SK-N-SH (cell line): ENCODE results near the gene PNKD.
"Not testable (repeated sequence)": the region's sequence is repeated elsewhere in the genome, so short reads cannot be mapped to it uniquely, and the experiment has no call there.

ENCODE experiments used
- EP300 ChIP-seq, 2 experiments: IDR thresholded peaks; 2 replicates each; pipeline versions ENCODE4 v1.4.0 to v1.6.1; 2012; ENCODE audit warnings: borderline replicate concordance in 1 of 2, low read depth in 1 of 2, low read length in 1 of 2
- EZH2phosphoT487 ChIP-seq: fragments of 200-600 bp; sonication (generic); IDR thresholded peaks from 2 replicates; pipeline ENCODE4 v1.6.1; 2017; ENCODE audit warnings: low read depth, mixed run types, mild to moderate bottlenecking, antibody characterized with exemption, moderate library complexity, borderline replicate concordance
- FOXM1 ChIP-seq: IDR thresholded peaks from 2 replicates; pipeline ENCODE4 v1.4.0; 2012; ENCODE audit warnings: low read depth, mild to moderate bottlenecking
- JUND ChIP-seq: IDR thresholded peaks from 2 replicates; pipeline ENCODE4 v1.4.0; 2012
- NRF1 ChIP-seq: IDR thresholded peaks from 2 replicates; pipeline ENCODE4 v1.6.1; 2012; ENCODE audit warnings: low read depth, mild to moderate bottlenecking, low read length
- POLR2AphosphoS5 ChIP-seq: IDR thresholded peaks from 2 replicates; pipeline ENCODE4 v1.6.1; 2012; ENCODE audit warnings: low read depth, low read length
- RAD21 ChIP-seq: IDR thresholded peaks from 2 replicates; pipeline ENCODE4 v1.6.1; 2012; ENCODE audit warnings: mild to moderate bottlenecking, low read length
- TAF1 ChIP-seq: IDR thresholded peaks from 2 replicates; pipeline ENCODE4 v1.6.1; 2012; ENCODE audit warnings: low read depth, mild to moderate bottlenecking, low read length, moderate library complexity, borderline replicate concordance
- TF ChIP-seq, protein P1 (sequence below): IDR thresholded peaks from 2 replicates; pipeline ENCODE4 v1.4.0; 2012; ENCODE audit warnings: low read depth
- TF ChIP-seq, protein P2 (sequence below): fragments of 150-350 bp; IDR thresholded peaks from 2 replicates; pipeline ENCODE4 v1.6.1; 2017; ENCODE audit warnings: antibody characterized with exemption, low read length, low read depth, borderline replicate concordance
- TF ChIP-seq, protein P3 (sequence below): fragments of 200-600 bp; sonication (generic); IDR thresholded peaks from 2 replicates; pipeline ENCODE4 v1.6.1; 2017; ENCODE audit warnings: antibody characterized with exemption, mild to moderate bottlenecking, moderate library complexity
- TF ChIP-seq, protein P4 (sequence below): IDR thresholded peaks from 2 replicates; pipeline ENCODE4 v1.6.1; 2012; ENCODE audit warnings: mild to moderate bottlenecking, low read depth, low read length, moderate library complexity

DNA sequence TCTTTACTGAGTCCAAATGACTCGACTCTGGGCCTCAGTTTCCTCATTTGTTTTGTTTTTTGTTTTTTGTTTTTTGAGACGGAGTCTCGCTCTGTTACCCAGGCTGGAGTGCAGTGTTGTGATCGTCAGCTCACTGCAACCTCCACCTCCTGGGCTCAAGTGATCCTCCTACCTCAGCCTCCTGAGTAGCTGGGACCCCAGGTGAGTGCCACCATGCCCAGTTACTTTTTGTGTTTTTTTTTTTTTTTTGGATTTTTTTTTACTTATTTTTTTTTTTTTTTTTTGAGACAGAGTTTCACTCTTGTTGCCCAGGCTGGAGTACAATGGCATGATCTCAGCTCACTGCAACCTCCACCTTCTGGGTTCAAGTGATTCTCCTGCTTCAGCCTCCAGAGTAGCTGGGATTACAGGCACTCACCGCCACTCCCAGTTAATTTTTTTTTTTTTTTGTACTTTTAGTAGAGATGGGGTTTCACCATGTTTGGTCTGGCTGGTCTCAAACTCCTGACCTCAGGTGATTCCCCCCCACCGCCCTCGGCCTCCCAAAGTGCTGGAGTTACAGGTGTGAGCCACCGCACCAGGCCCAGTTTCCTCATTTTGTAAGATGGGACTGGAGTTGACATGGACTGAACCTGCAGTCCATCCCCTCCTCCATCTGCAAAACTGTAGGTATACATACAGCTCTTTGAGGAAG is 3.0 kb downstream of the PNKD start:
- TF ChIP-seq EP300 (IDR thresholded peaks at IDR 0.05; ENCODE audit: borderline replicate concordance in 1 of 2, low read depth in 1 of 2, low read length in 1 of 2); EZH2phosphoT487; FOXM1; POLR2AphosphoS5; RAD21; NRF1; TAF1; JUND: not testable (repeated sequence)
- TF ChIP-seq, protein P1, sequence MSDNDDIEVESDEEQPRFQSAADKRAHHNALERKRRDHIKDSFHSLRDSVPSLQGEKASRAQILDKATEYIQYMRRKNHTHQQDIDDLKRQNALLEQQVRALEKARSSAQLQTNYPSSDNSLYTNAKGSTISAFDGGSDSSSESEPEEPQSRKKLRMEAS = not testable (repeated sequence)
- TF ChIP-seq, protein P2, sequence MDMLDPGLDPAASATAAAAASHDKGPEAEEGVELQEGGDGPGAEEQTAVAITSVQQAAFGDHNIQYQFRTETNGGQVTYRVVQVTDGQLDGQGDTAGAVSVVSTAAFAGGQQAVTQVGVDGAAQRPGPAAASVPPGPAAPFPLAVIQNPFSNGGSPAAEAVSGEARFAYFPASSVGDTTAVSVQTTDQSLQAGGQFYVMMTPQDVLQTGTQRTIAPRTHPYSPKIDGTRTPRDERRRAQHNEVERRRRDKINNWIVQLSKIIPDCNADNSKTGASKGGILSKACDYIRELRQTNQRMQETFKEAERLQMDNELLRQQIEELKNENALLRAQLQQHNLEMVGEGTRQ = not testable (repeated sequence)
- TF ChIP-seq, protein P3, sequence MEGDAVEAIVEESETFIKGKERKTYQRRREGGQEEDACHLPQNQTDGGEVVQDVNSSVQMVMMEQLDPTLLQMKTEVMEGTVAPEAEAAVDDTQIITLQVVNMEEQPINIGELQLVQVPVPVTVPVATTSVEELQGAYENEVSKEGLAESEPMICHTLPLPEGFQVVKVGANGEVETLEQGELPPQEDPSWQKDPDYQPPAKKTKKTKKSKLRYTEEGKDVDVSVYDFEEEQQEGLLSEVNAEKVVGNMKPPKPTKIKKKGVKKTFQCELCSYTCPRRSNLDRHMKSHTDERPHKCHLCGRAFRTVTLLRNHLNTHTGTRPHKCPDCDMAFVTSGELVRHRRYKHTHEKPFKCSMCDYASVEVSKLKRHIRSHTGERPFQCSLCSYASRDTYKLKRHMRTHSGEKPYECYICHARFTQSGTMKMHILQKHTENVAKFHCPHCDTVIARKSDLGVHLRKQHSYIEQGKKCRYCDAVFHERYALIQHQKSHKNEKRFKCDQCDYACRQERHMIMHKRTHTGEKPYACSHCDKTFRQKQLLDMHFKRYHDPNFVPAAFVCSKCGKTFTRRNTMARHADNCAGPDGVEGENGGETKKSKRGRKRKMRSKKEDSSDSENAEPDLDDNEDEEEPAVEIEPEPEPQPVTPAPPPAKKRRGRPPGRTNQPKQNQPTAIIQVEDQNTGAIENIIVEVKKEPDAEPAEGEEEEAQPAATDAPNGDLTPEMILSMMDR = not testable (repeated sequence)
- TF ChIP-seq, protein P4, sequence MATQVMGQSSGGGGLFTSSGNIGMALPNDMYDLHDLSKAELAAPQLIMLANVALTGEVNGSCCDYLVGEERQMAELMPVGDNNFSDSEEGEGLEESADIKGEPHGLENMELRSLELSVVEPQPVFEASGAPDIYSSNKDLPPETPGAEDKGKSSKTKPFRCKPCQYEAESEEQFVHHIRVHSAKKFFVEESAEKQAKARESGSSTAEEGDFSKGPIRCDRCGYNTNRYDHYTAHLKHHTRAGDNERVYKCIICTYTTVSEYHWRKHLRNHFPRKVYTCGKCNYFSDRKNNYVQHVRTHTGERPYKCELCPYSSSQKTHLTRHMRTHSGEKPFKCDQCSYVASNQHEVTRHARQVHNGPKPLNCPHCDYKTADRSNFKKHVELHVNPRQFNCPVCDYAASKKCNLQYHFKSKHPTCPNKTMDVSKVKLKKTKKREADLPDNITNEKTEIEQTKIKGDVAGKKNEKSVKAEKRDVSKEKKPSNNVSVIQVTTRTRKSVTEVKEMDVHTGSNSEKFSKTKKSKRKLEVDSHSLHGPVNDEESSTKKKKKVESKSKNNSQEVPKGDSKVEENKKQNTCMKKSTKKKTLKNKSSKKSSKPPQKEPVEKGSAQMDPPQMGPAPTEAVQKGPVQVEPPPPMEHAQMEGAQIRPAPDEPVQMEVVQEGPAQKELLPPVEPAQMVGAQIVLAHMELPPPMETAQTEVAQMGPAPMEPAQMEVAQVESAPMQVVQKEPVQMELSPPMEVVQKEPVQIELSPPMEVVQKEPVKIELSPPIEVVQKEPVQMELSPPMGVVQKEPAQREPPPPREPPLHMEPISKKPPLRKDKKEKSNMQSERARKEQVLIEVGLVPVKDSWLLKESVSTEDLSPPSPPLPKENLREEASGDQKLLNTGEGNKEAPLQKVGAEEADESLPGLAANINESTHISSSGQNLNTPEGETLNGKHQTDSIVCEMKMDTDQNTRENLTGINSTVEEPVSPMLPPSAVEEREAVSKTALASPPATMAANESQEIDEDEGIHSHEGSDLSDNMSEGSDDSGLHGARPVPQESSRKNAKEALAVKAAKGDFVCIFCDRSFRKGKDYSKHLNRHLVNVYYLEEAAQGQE = not testable (repeated sequence)
